B cell (primary cell): ENCODE measurements around the gene ZNF132. TPM values are rescaled to one million over a fixed set of nuclear protein-coding genes. Genes with fewer than 3 reads are reported as not detected.

ENCODE experiments used
- ATAC-seq: fragments of 200-7000 bp; cut with Tn5 transposase; one replicate; pipeline ENCODE4 v1.10.0; 2021; ENCODE audit warnings: low read depth, mild to moderate bottlenecking, moderate number of reproducible peaks, moderate library complexity
- CTCF ChIA-PET: fragments of 350-600 bp; sonication (Branson Sonifier 250); formaldehyde crosslinking; loops from one replicate; lab custom pipeline; 2021; ENCODE audit warnings: antibody characterized with exemption, inconsistent platforms; lab: Charles Lee
- POLR2A ChIA-PET: fragments of 350-600 bp; sonication (Branson Sonifier 250); formaldehyde crosslinking; loops from one replicate; lab custom pipeline; 2021; ENCODE audit warnings: antibody characterized with exemption; lab: Charles Lee
- DNase-seq: peaks from one replicate; pipeline ENCODE4 v3.0.0; 2013
- H2AFZ ChIP-seq: 2 replicates; pipeline ENCODE4 v1.6.1; 2012; ENCODE audit warnings: mild to moderate bottlenecking, low read depth, low read length; ENCODE audit not compliant: insufficient read depth, poor library complexity, severe bottlenecking
- H3K27ac ChIP-seq, 2 donors: 1 replicate in 1 of 2; 2 replicates in 1 of 2; pipeline ENCODE4 v1.5.1; 2012 to 2013; ENCODE audit warnings: low read length in 2 of 2, mild to moderate bottlenecking in 2 of 2, moderate library complexity in 1 of 2
- H3K27me3 ChIP-seq, 4 experiments: fragments of 200-600 bp in 1 of 4; sonication (generic) in 1 of 4; replicated peaks in 1 of 4; 1 replicate in 2 of 4; 2 replicates in 2 of 4; pipeline versions ENCODE4 v1.6.1 to v1.7.0; 2013 to 2016; ENCODE audit warnings: low read length in 3 of 4, mild to moderate bottlenecking in 2 of 4, mixed read lengths in 1 of 4, moderate library complexity in 1 of 4; ENCODE audit not compliant: insufficient read depth in 4 of 4, control insufficient read depth in 3 of 4; ENCODE audit errors: control extremely low read depth in 1 of 4
- H3K36me3 ChIP-seq, 2 experiments: replicated peaks in 1 of 2; 1 replicate in 1 of 2; 2 replicates in 1 of 2; pipeline versions ENCODE4 v1.6.1 to v1.7.1; 2013; ENCODE audit warnings: low read length in 1 of 2; ENCODE audit not compliant: insufficient read depth in 2 of 2, control insufficient read depth in 1 of 2; ENCODE audit errors: control extremely low read depth in 1 of 2, extremely low read depth in 1 of 2
- H3K4me1 ChIP-seq, 2 donors: fragments of 200-600 bp in 1 of 2; sonication (generic) in 1 of 2; 1 replicate in 1 of 2; 2 replicates in 1 of 2; pipeline versions ENCODE4 v1.5.1 to v1.6.1; 2013 to 2017; ENCODE audit warnings: low read length in 2 of 2; ENCODE audit not compliant: control insufficient read depth in 2 of 2, insufficient read depth in 2 of 2
- H3K4me2 ChIP-seq: replicated peaks from 2 replicates; pipeline ENCODE3; 2012; ENCODE audit warnings: mild to moderate bottlenecking, low read depth, low read length; ENCODE audit not compliant: poor library complexity, severe bottlenecking
- H3K4me3 ChIP-seq, 5 experiments: fragments of 200-600 bp in 1 of 5; sonication (generic) in 1 of 5; 1 replicate in 3 of 5; 2 replicates in 2 of 5; pipeline versions ENCODE4 v1.5.1 to v1.7.0; 2011 to 2016; ENCODE audit warnings: low read length in 4 of 5, mild to moderate bottlenecking in 4 of 5, low read depth in 2 of 5, control low read depth in 1 of 5, moderate library complexity in 1 of 5; ENCODE audit not compliant: insufficient read depth in 1 of 5; ENCODE audit errors: control extremely low read depth in 1 of 5, extremely low read depth in 1 of 5
- H3K79me2 ChIP-seq: fragments of 200-600 bp; sonication (generic); one replicate; pipeline ENCODE4 v1.6.0; 2016; ENCODE audit warnings: low read length; ENCODE audit not compliant: control insufficient read depth, insufficient read depth
- H3K9ac ChIP-seq: fragments of 200-600 bp; sonication (generic); 2 replicates; pipeline ENCODE4 v1.6.1; 2017; ENCODE audit warnings: mild to moderate bottlenecking, low read length, moderate library complexity
- H3K9me3 ChIP-seq, 3 donors: one replicate each; pipeline versions ENCODE4 v1.6.1 to v1.7.1; 2013; ENCODE audit warnings: low read length in 2 of 3; ENCODE audit not compliant: control insufficient read depth in 2 of 3, insufficient read depth in 1 of 3; ENCODE audit errors: control extremely low read depth in 1 of 3
- H4K20me1 ChIP-seq: 2 replicates; pipeline ENCODE4 v1.6.0; 2012; ENCODE audit warnings: mild to moderate bottlenecking, low read length; ENCODE audit not compliant: insufficient read depth, control insufficient read depth, poor library complexity, severe bottlenecking
- H3K27ac Mint-ChIP-seq: one replicate; pipeline ENCODE4 v1.8.0; 2021; ENCODE audit warnings: mixed read lengths
- H3K27me3 Mint-ChIP-seq: one replicate; pipeline ENCODE4 v1.8.0; 2021; ENCODE audit warnings: mixed read lengths
- H3K4me1 Mint-ChIP-seq: one replicate; pipeline ENCODE4 v1.8.0; 2021; ENCODE audit warnings: mixed read lengths
- H3K4me3 Mint-ChIP-seq: one replicate; pipeline ENCODE4 v1.8.0; 2021; ENCODE audit warnings: mixed read lengths
- H3K9me3 Mint-ChIP-seq: one replicate; pipeline ENCODE4 v1.8.0; 2022; ENCODE audit warnings: mixed read lengths; ENCODE audit not compliant: insufficient read depth
- CTCF ChIP-seq: fragments of 200-600 bp; IDR thresholded peaks from one replicate; pipeline ENCODE4 v1.8.0; 2022; ENCODE audit warnings: antibody characterized with exemption, mild to moderate bottlenecking
- EZH2 ChIP-seq: IDR thresholded peaks from 2 replicates; pipeline ENCODE4 v1.6.1; 2012; ENCODE audit warnings: borderline replicate concordance, low read depth, mild to moderate bottlenecking, moderate library complexity, low read length; ENCODE audit not compliant: insufficient read depth, poor library complexity, severe bottlenecking
- WGBS: methylation state at CpG from one replicate; pipeline ENCODE4 v1.1.5; 2013; ENCODE audit warnings: missing lambda C conversion rate; ENCODE audit not compliant: insufficient coverage; 5-methylcytosine and 5-hydroxymethylcytosine counted together
- intact Hi-C: fragments of 100-400 bp; cut with micrococcal nuclease; formaldehyde crosslinking; loops from one replicate; pipeline ENCODE4 v1.10.0; 2022
- polyA plus RNA-seq: library from polyadenylated mRNA; depleted of rRNA; stranded (reverse); fragments of >200 nt; gene quantifications from 2 replicates; pipeline ENCODE4 v1.2.3, GENCODE V29; 2012
- total RNA-seq, 2 donors: library from RNA; stranded (reverse); fragments of 120-200 nt in 1 of 2; gene quantifications; 1 replicate in 1 of 2; 2 replicates in 1 of 2; pipeline versions ENCODE4 v1.2.3 to v1.2.4, GENCODE V29; 2013 to 2022

Gene ZNF132
- total and polyA plus RNA-seq, 2 donors (not counting 1 experiment from before 2014, with no cell fraction given), result 1.6 to 14.7 TPM

DNA sequence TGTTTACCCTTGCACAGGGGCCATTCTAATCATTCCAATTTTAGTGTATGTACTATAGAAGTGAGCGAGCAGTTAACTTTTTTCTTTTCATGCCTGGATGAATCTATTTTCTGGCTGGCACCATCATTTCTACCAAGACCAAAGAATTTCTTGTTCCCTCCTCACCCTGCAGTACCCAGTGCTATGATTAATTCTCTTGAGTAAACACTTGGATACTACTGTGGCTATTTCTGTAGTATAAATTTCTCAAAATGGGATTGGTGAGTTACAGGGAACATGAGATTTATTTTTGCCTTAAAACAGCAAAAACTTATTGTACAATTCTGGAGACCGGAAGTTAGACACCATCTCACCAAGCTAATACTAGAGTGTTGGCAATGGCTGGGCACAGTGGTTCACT, 43.8 kb upstream of the ZNF132 start:
- intact Hi-C loops, result no loop called here
- TF ChIP-seq EZH2, result no peak
- TF ChIP-seq CTCF, result no peak
- DNase-seq (no peak), ATAC-seq (no peak)
- Histone ChIP-seq H3K27ac (no peak overlapping the region), H4K20me1 (no peaks in the 10 kb centered on the region), H3K9ac (no peak overlapping the region), H3K9me3 (no peaks in the 10 kb centered on the region), H2AFZ (no peak overlapping the region), H3K36me3 (peaks cover 0 to 2% of the 10 kb centered on the region in 2 experiments), H3K4me3 (no peak overlapping the region), H3K27me3 (no peaks in the 10 kb centered on the region), H3K79me2 (no peaks in the 10 kb centered on the region), H3K4me1 (no peaks in the 10 kb centered on the region), H3K4me2 (no peak overlapping the region)
- no peaks in the 10 kb centered on the region for H3K9me3 Mint-ChIP-seq
- H3K4me3 Mint-ChIP-seq, result no peak overlapping the region
- WGBS, result 83% methylated on average over 1 of the region's 2 CpGs
- ChIA-PET CTCF (no interaction called here), POLR2A (no interaction called here)
- H3K27me3 Mint-ChIP-seq, result no peaks in the 10 kb centered on the region
- H3K4me1 Mint-ChIP-seq, result no peaks in the 10 kb centered on the region
- no peak overlapping the region for H3K27ac Mint-ChIP-seq

GRCh38 chr19:58482372-58482771, 42.4 kb upstream of the ZNF132 start:
- H3K27me3 ChIP-seq, result no peaks in the 10 kb centered on the region
- H3K4me3 Mint-ChIP-seq, result no peak overlapping the region
- ATAC-seq, result no peak
- no peak overlapping the region for H3K4me2 ChIP-seq
- WGBS, result 84% methylated on average over 5 of the region's 7 CpGs
- no peaks in the 10 kb centered on the region for H3K4me1 Mint-ChIP-seq
- DNase-seq, result no peak
- H3K36me3 ChIP-seq, result peaks cover 0 to 2% of the 10 kb centered on the region in 2 experiments
- H2AFZ ChIP-seq, result no peak overlapping the region
- H3K27me3 Mint-ChIP-seq, result no peaks in the 10 kb centered on the region
- POLR2A ChIA-PET, result no interaction called here
- no peak overlapping the region for H3K27ac Mint-ChIP-seq
- intact Hi-C loops, result no loop called here
- TF ChIP-seq EZH2, result no peak
- no peak for TF ChIP-seq CTCF
- H4K20me1 ChIP-seq, result no peaks in the 10 kb centered on the region
- no peaks in the 10 kb centered on the region for H3K9me3 Mint-ChIP-seq
- CTCF ChIA-PET, result no interaction called here
- no peak overlapping the region for H3K27ac ChIP-seq
- no peak overlapping the region for H3K4me3 ChIP-seq
- no peaks in the 10 kb centered on the region for H3K9me3 ChIP-seq
- no peaks in the 10 kb centered on the region for H3K79me2 ChIP-seq
- no peaks in the 10 kb centered on the region for H3K4me1 ChIP-seq
- no peak overlapping the region for H3K9ac ChIP-seq
